Cardiac muscle cell (in vitro differentiated cells and primary cell): ENCODE measurements around the gene CMTM6. TPM values are rescaled to one million over a fixed set of nuclear protein-coding genes. Genes with fewer than 3 reads are reported as not detected.

ENCODE experiments used
- DNase-seq, 2 donors: peaks; one replicate each; pipeline versions ENCODE4 v3.0.0 to v3.0.0-alpha.2; 2010 to 2017; ENCODE audit warnings: low read depth in 1 of 2, low spot score in 1 of 2
- H3K27ac ChIP-seq: fragments of 200-600 bp; sonication (generic); 2 replicates; pipeline ENCODE4 v1.5.1; 2016
- H3K27me3 ChIP-seq: fragments of 200-600 bp; sonication (generic); 2 replicates; pipeline ENCODE4 v1.6.0; 2016; ENCODE audit warnings: control low read depth
- H3K36me3 ChIP-seq: fragments of 200-600 bp; sonication (generic); 2 replicates; pipeline ENCODE4 v1.5.1; 2016; ENCODE audit warnings: control low read depth
- H3K4me1 ChIP-seq: fragments of 200-600 bp; sonication (generic); 2 replicates; pipeline ENCODE4 v1.8.1; 2017; ENCODE audit warnings: low read depth, mild to moderate bottlenecking, mixed run types
- H3K4me3 ChIP-seq: fragments of 200-600 bp; sonication (generic); 2 replicates; pipeline ENCODE4 v1.5.1; 2016; ENCODE audit warnings: mild to moderate bottlenecking
- H3K9me3 ChIP-seq: fragments of 200-600 bp; sonication (generic); 2 replicates; pipeline ENCODE4 v1.5.1; 2017; ENCODE audit warnings: low read depth, mild to moderate bottlenecking, control low read depth
- CTCF ChIP-seq: IDR thresholded peaks from 2 replicates; pipeline ENCODE4 v1.5.1; 2012; ENCODE audit warnings: low read depth, mild to moderate bottlenecking, low read length
- polyA plus RNA-seq: library from polyadenylated mRNA; unstranded; fragments of >200 nt; fragmentation: Nextera tagmentation; extraction: Ambion mirVana; gene quantifications from 2 replicates; pipeline ENCODE4 v1.2.1, GENCODE V29; 2016
- total RNA-seq: library from RNA; depleted of rRNA; stranded (reverse); fragments of >200 nt; gene quantifications from 2 replicates; pipeline ENCODE4 v1.2.3, GENCODE V29; 2016

The CMTM6 gene
- total and polyA plus RNA-seq, 2 experiments from 2014 or later, result 24.5 to 39.9 TPM

- H3K4me1 ChIP-seq, result peaks cover 9% of the 10 kb centered on the region
- no peaks in the 10 kb centered on the region for H3K27me3 ChIP-seq
- H3K27ac ChIP-seq, result no peak overlapping the region
- no peak for TF ChIP-seq CTCF
- no peak for DNase-seq
- H3K9me3 ChIP-seq, result no peaks in the 10 kb centered on the region
- no peak overlapping the region for H3K4me3 ChIP-seq
- H3K36me3 ChIP-seq, result no peaks in the 10 kb centered on the region
Observed at GRCh38 chr3:32436816-32437189, 65.8 kb downstream of the CMTM6 start.

GRCh38 chr3:32435911-32436815 lies 66.5 kb downstream of the CMTM6 start:
- Histone ChIP-seq H3K4me1 (peaks cover 9% of the 10 kb centered on the region), H3K36me3 (no peaks in the 10 kb centered on the region), H3K9me3 (no peaks in the 10 kb centered on the region), H3K4me3 (no peak overlapping the region), H3K27me3 (no peaks in the 10 kb centered on the region), H3K27ac (no peak overlapping the region)
- TF ChIP-seq CTCF, result no peak
- peak in 1 of 2 donors; percentile 74 for DNase-seq

- Histone ChIP-seq H3K27ac (no peak overlapping the region), H3K36me3 (no peaks in the 10 kb centered on the region), H3K9me3 (no peaks in the 10 kb centered on the region), H3K4me1 (peaks cover 12% of the 10 kb centered on the region), H3K27me3 (no peaks in the 10 kb centered on the region), H3K4me3 (no peak overlapping the region)
- no peak for DNase-seq
- no peak for TF ChIP-seq CTCF
Observed at GRCh38 chr3:32434206-32434605, 68.4 kb downstream of the CMTM6 start.

GRCh38 chr3:32432711-32433530 lies 69.7 kb downstream of the CMTM6 start:
- no peaks in the 10 kb centered on the region for H3K36me3 ChIP-seq
- H3K27me3 ChIP-seq, result no peaks in the 10 kb centered on the region
- no peak overlapping the region for H3K27ac ChIP-seq
- peak in 1 of 2 donors; percentile 67 for DNase-seq
- H3K9me3 ChIP-seq, result no peaks in the 10 kb centered on the region
- H3K4me3 ChIP-seq, result no peak overlapping the region
- TF ChIP-seq CTCF, result no peak
- H3K4me1 ChIP-seq, result peaks cover 12% of the 10 kb centered on the region

GRCh38 chr3:32432045-32432710 lies 70.5 kb downstream of the CMTM6 start:
- H3K27me3 ChIP-seq, result no peaks in the 10 kb centered on the region
- H3K4me3 ChIP-seq, result no peak overlapping the region
- no peaks in the 10 kb centered on the region for H3K36me3 ChIP-seq
- TF ChIP-seq CTCF, result no peak
- no peak overlapping the region for H3K27ac ChIP-seq
- DNase-seq, result no peak
- H3K9me3 ChIP-seq, result no peaks in the 10 kb centered on the region
- peaks cover 12% of the 10 kb centered on the region for H3K4me1 ChIP-seq
